Neural progenitor cell (in vitro differentiated cells): ENCODE data around the gene MAGEB1. TPM values are rescaled to one million over a fixed set of nuclear protein-coding genes. Genes with fewer than 3 reads are reported as not detected.

ENCODE experiments used
- DNase-seq: peaks from one replicate; pipeline ENCODE4 v3.0.0-alpha.2; 2016; ENCODE audit warnings: low spot score
- H2AFZ ChIP-seq: fragments of 200-600 bp; sonication (generic); replicated peaks from 2 replicates; pipeline ENCODE4 v1.6.1; 2016; ENCODE audit warnings: antibody characterized with exemption
- H3F3A ChIP-seq: fragments of 200-600 bp; sonication (generic); 2 replicates; pipeline ENCODE4 v1.6.1; 2016; ENCODE audit warnings: antibody characterized with exemption, low read depth
- H3K27ac ChIP-seq: fragments of 200-600 bp; sonication (generic); 2 replicates; pipeline ENCODE4 v1.5.1; 2016; ENCODE audit warnings: mild to moderate bottlenecking
- H3K27me3 ChIP-seq: fragments of 200-600 bp; sonication (generic); 2 replicates; pipeline ENCODE4 v1.6.1; 2016; ENCODE audit warnings: mild to moderate bottlenecking, moderate library complexity
- H3K36me3 ChIP-seq: fragments of 200-600 bp; sonication (generic); 2 replicates; pipeline ENCODE4 v1.5.1; 2016
- H3K4me1 ChIP-seq: fragments of 200-600 bp; sonication (generic); 2 replicates; pipeline ENCODE4 v1.6.1; 2016; ENCODE audit warnings: mixed run types
- H3K4me2 ChIP-seq: fragments of 200-600 bp; sonication (generic); 2 replicates; pipeline ENCODE4 v1.6.1; 2016
- H3K4me3 ChIP-seq: fragments of 200-600 bp; sonication (generic); 2 replicates; pipeline ENCODE4 v1.5.1; 2016
- H3K79me2 ChIP-seq: fragments of 200-600 bp; sonication (generic); 2 replicates; pipeline ENCODE4 v1.6.1; 2016; ENCODE audit warnings: low read depth
- H3K9ac ChIP-seq: fragments of 200-600 bp; sonication (generic); 2 replicates; pipeline ENCODE4 v1.6.1; 2016
- H3K9me3 ChIP-seq: fragments of 200-600 bp; sonication (generic); 2 replicates; pipeline ENCODE4 v1.5.1; 2016; ENCODE audit warnings: low read depth
- H4K20me1 ChIP-seq: fragments of 200-600 bp; sonication (generic); 2 replicates; pipeline ENCODE4 v1.6.1; 2016; ENCODE audit warnings: low read depth
- H3K27ac Mint-ChIP-seq: 3 replicates; pipeline ENCODE4 v1.8.0; 2021; ENCODE audit warnings: mixed read lengths
- H3K27me3 Mint-ChIP-seq: 2 replicates; pipeline ENCODE4 v1.8.0; 2022; ENCODE audit warnings: low read depth, mild to moderate bottlenecking, inconsistent platforms, moderate library complexity, mixed read lengths; ENCODE audit not compliant: insufficient read depth
- H3K36me3 Mint-ChIP-seq: 3 replicates; pipeline ENCODE4 v1.8.0; 2021; ENCODE audit warnings: mixed read lengths
- H3K4me1 Mint-ChIP-seq: 3 replicates; pipeline ENCODE4 v1.8.0; 2021; ENCODE audit warnings: mixed read lengths
- H3K4me3 Mint-ChIP-seq: 3 replicates; pipeline ENCODE4 v1.8.0; 2021; ENCODE audit warnings: mild to moderate bottlenecking, moderate library complexity, mixed read lengths
- H3K9me3 Mint-ChIP-seq: 3 replicates; pipeline ENCODE4 v1.8.0; 2020; ENCODE audit warnings: mixed read lengths
- CTCF ChIP-seq: fragments of 200-600 bp; sonication (generic); IDR thresholded peaks from 2 replicates; pipeline ENCODE4 v1.5.1; 2017; ENCODE audit warnings: antibody characterized with exemption, mild to moderate bottlenecking
- EZH2 ChIP-seq: fragments of 200-600 bp; sonication (generic); IDR thresholded peaks from 2 replicates; pipeline ENCODE4 v1.6.1; 2017; ENCODE audit warnings: antibody characterized with exemption, mild to moderate bottlenecking, moderate library complexity
- EZH2phosphoT487 ChIP-seq: fragments of 200-600 bp; sonication (generic); IDR thresholded peaks from 2 replicates; pipeline ENCODE4 v1.6.1; 2017; ENCODE audit warnings: antibody characterized with exemption
- total RNA-seq: library from RNA; depleted of rRNA; stranded (reverse); fragments of >200 nt; gene quantifications from 2 replicates; pipeline ENCODE4 v1.2.3, GENCODE V29; 2015; ENCODE audit warnings: low replicate concordance

The MAGEB1 gene
- total RNA-seq, 1 donor from 2014 or later: not detected

GRCh38 chrX:30259927-30260326, 13.0 kb downstream of the MAGEB1 start:
- no peak overlapping the region for H3K9ac ChIP-seq
- Mint-ChIP-seq H3K27me3 (no peaks in the 10 kb centered on the region), H3K36me3 (no peaks in the 10 kb centered on the region), H3K9me3 (peaks cover 13% of the 10 kb centered on the region), H3K4me3 (no peak overlapping the region), H3K27ac (no peak overlapping the region), H3K4me1 (no peaks in the 10 kb centered on the region)
- no peak overlapping the region for H2AFZ ChIP-seq
- H3F3A ChIP-seq: no peaks in the 10 kb centered on the region
- H3K4me2 ChIP-seq: no peak overlapping the region
- H3K79me2 ChIP-seq: no peaks in the 10 kb centered on the region
- no peak for DNase-seq
- no peaks in the 10 kb centered on the region for H3K4me1 ChIP-seq
- peaks cover 5% of the 10 kb centered on the region for H3K9me3 ChIP-seq
- no peak for TF ChIP-seq CTCF
- no peak for TF ChIP-seq EZH2phosphoT487
- TF ChIP-seq EZH2: no peak
- no peaks in the 10 kb centered on the region for H4K20me1 ChIP-seq
- H3K27ac ChIP-seq: no peak overlapping the region
- H3K4me3 ChIP-seq: no peak overlapping the region
- no peaks in the 10 kb centered on the region for H3K27me3 ChIP-seq
- H3K36me3 ChIP-seq: no peaks in the 10 kb centered on the region

GRCh38 chrX:30261012-30261411, 14.1 kb downstream of the MAGEB1 start:
- Mint-ChIP-seq H3K4me3 (no peak overlapping the region), H3K9me3 (peaks cover 5% of the 10 kb centered on the region), H3K4me1 (no peaks in the 10 kb centered on the region), H3K27ac (no peak overlapping the region), H3K27me3 (no peaks in the 10 kb centered on the region), H3K36me3 (no peaks in the 10 kb centered on the region)
- Histone ChIP-seq H3K27me3 (no peaks in the 10 kb centered on the region), H3K4me1 (no peaks in the 10 kb centered on the region), H3K9ac (no peak overlapping the region), H3F3A (no peaks in the 10 kb centered on the region), H3K27ac (no peak overlapping the region), H3K36me3 (no peaks in the 10 kb centered on the region), H3K4me2 (no peak overlapping the region), H2AFZ (no peak overlapping the region), H4K20me1 (no peaks in the 10 kb centered on the region), H3K4me3 (no peak overlapping the region), H3K9me3 (peaks cover 5% of the 10 kb centered on the region), H3K79me2 (no peaks in the 10 kb centered on the region)
- DNase-seq: no peak
- no peak for TF ChIP-seq EZH2phosphoT487
- TF ChIP-seq EZH2: no peak
- TF ChIP-seq CTCF: no peak

- no peaks in the 10 kb centered on the region for H3K36me3 Mint-ChIP-seq
- Histone ChIP-seq H3K27ac (no peak overlapping the region), H3K4me1 (no peaks in the 10 kb centered on the region), H3K79me2 (no peaks in the 10 kb centered on the region), H3K36me3 (no peaks in the 10 kb centered on the region), H3K4me3 (no peak overlapping the region), H3K4me2 (no peak overlapping the region), H3K9me3 (peaks cover 5% of the 10 kb centered on the region), H3K9ac (no peak overlapping the region), H2AFZ (no peak overlapping the region), H3F3A (no peaks in the 10 kb centered on the region), H3K27me3 (no peaks in the 10 kb centered on the region), H4K20me1 (no peaks in the 10 kb centered on the region)
- no peak overlapping the region for H3K27ac Mint-ChIP-seq
- DNase-seq: no peak
- no peak for TF ChIP-seq CTCF
- TF ChIP-seq EZH2phosphoT487: no peak
- TF ChIP-seq EZH2: no peak
- no peaks in the 10 kb centered on the region for H3K9me3 Mint-ChIP-seq
- H3K4me3 Mint-ChIP-seq: no peak overlapping the region
- no peaks in the 10 kb centered on the region for H3K4me1 Mint-ChIP-seq
- H3K27me3 Mint-ChIP-seq: no peaks in the 10 kb centered on the region
Measured at GRCh38 chrX:30262763-30263162, 15.8 kb downstream of the MAGEB1 start.
